Measurements from ENCODE around the gene CAPN3. TPM values are rescaled to one million over a fixed set of nuclear protein-coding genes. Genes with fewer than 3 reads are reported as not detected.

Gene CAPN3
- total RNA-seq, 1 donor from 2014 or later: 12.3 TPM

GRCh38 chr15:42365921-42366550 lies 6.7 kb downstream of the CAPN3 start:
- no peak for DNase-seq (ENCODE audit: extremely low spot score, unreplicated experiment)
- no peaks in the 10 kb centered on the region for H3K9me3 Mint-ChIP-seq
- H3K27ac Mint-ChIP-seq: no peak overlapping the region
- no peak overlapping the region for H3K4me3 Mint-ChIP-seq
- no peaks in the 10 kb centered on the region for H3K27me3 Mint-ChIP-seq
- no peaks in the 10 kb centered on the region for H3K4me1 Mint-ChIP-seq (ENCODE audit: unreplicated experiment)
- TF ChIP-seq CTCF (conservative IDR thresholded peaks at IDR 0.05): no peak
- no peaks in the 10 kb centered on the region for H3K36me3 Mint-ChIP-seq

- H3K27me3 Mint-ChIP-seq: no peaks in the 10 kb centered on the region
- no peaks in the 10 kb centered on the region for H3K9me3 Mint-ChIP-seq
- no peaks in the 10 kb centered on the region for H3K4me1 Mint-ChIP-seq (ENCODE audit: unreplicated experiment)
- TF ChIP-seq CTCF (conservative IDR thresholded peaks at IDR 0.05): no peak
- no peak overlapping the region for H3K27ac Mint-ChIP-seq
- no peaks in the 10 kb centered on the region for H3K36me3 Mint-ChIP-seq
- H3K4me3 Mint-ChIP-seq: no peak overlapping the region
- DNase-seq (ENCODE audit: extremely low spot score, unreplicated experiment): no peak
Measured at GRCh38 chr15:42367041-42367440, 7.7 kb downstream of the CAPN3 start.

GRCh38 chr15:42368096-42368495 lies 8.8 kb downstream of the CAPN3 start:
- Mint-ChIP-seq H3K27ac (no peak overlapping the region), H3K27me3 (no peaks in the 10 kb centered on the region), H3K36me3 (no peaks in the 10 kb centered on the region), H3K4me1 (ENCODE audit: unreplicated experiment) (no peaks in the 10 kb centered on the region), H3K9me3 (no peaks in the 10 kb centered on the region), H3K4me3 (no peak overlapping the region)
- DNase-seq (ENCODE audit: extremely low spot score, unreplicated experiment): no peak
- no peak for TF ChIP-seq CTCF (conservative IDR thresholded peaks at IDR 0.05)

GRCh38 chr15:42371096-42371495 lies 11.8 kb downstream of the CAPN3 start:
- H3K27me3 Mint-ChIP-seq: no peaks in the 10 kb centered on the region
- peaks cover 3% of the 10 kb centered on the region for H3K36me3 Mint-ChIP-seq
- no peak for DNase-seq (ENCODE audit: extremely low spot score, unreplicated experiment)
- H3K9me3 Mint-ChIP-seq: no peaks in the 10 kb centered on the region
- TF ChIP-seq CTCF (conservative IDR thresholded peaks at IDR 0.05): no peak
- H3K27ac Mint-ChIP-seq: no peak overlapping the region
- H3K4me3 Mint-ChIP-seq: no peak overlapping the region
- no peaks in the 10 kb centered on the region for H3K4me1 Mint-ChIP-seq (ENCODE audit: unreplicated experiment)

GRCh38 chr15:42373274-42373673 lies 14.0 kb downstream of the CAPN3 start:
- no peaks in the 10 kb centered on the region for H3K4me1 Mint-ChIP-seq (ENCODE audit: unreplicated experiment)
- H3K36me3 Mint-ChIP-seq: peaks cover 3% of the 10 kb centered on the region

More at GRCh38 chr15:42373274-42373673, 14.0 kb downstream of the CAPN3 start:
- DNase-seq (ENCODE audit: extremely low spot score, unreplicated experiment): no peak
- Mint-ChIP-seq H3K27me3 (no peaks in the 10 kb centered on the region), H3K27ac (no peak overlapping the region), H3K9me3 (no peaks in the 10 kb centered on the region), H3K4me3 (no peak overlapping the region)
- no peak for TF ChIP-seq CTCF (conservative IDR thresholded peaks at IDR 0.05)
